ENCODE data around the gene ELAVL1.

- TF ChIP-seq BHLHE40 (IDR thresholded peaks at IDR 0.05; ENCODE audit: borderline replicate concordance) (no peak), SP1 (IDR thresholded peaks at IDR 0.05) (no peak), SUZ12 (IDR thresholded peaks at IDR 0.05) (no peak), FOXM1 (IDR thresholded peaks at IDR 0.05; ENCODE audit: borderline replicate concordance) (no peak), LEF1 (IDR thresholded peaks at IDR 0.05; ENCODE audit: borderline replicate concordance) (no peak)
These were observed 36.1 kb upstream of the ELAVL1 start for GRCh38 chr19:8041531-8041931.

All from HEK293T (cell line).